Suppressor macrophage (primary cell): Measurements from ENCODE around the gene NACC2.
A peak's percentile ranks its signal among the peaks of the same experiment; 100 is the strongest.

ENCODE experiments used
- DNase-seq, 4 experiments: peaks; one replicate each; pipeline ENCODE4 v3.0.0-alpha.2; 2020 to 2022

NACC2 gene

GRCh38 chr9:135990468-135991429, 104.3 kb downstream of the NACC2 start:
- peak; percentile 21 to 61 (median 36) for DNase-seq

DNA sequence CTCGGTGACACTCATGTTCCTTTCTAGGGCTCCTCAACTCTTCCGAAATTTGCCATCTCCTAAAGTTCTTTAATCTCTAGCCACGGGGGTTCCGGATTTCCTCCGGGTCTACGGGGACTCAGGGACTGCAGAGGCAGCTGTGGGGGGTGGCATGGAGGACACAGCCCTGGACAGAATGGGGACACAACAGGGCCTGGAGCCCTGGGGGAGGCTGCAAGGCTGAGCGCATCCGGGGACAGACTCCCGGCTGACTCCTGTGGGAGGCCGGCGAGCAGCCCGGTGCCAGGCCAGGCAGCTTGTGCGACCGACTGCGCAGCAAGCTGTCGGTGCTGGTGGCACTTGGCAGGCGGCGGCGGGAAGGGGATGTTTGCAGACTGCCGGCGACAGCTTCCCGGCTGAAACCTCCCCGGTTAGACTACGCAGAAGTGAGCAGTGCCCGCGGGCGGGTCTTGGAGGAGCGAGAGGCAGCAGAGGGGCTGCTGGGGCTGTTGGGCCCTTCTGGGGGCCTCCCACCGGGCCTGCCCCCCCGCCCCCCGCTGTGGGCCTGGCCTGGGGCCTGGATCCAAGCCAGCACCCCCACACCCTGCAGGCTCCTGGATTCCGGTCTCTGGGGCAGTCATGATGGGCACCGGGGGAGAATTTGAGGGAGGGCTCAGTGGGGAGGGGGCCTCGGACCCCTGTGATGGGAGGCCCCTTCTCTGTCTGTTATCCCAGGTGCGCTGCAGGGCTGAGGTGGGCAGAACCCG, 105.2 kb downstream of the NACC2 start:
- DNase-seq = peak; percentile 25 to 63 (median 42)

DNA sequence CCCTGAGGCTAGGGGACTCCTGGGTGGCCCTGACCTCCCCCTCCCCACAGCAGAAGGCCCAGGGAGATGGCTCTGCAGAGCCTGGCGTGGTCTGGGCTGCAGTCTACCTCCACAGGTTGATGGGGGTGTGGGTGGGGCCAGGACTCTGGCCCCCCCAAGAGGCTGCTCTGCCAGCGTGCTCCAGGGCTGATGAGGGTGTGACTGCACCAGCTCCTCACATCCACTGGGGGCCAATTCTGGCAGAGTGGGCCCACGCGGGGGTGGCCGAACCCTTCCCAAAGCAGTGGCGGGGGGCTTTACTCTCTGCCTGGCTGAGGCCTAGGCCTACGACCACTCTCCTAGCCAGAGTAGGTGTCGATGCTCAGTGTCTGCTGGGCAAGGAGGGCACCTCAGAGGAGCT, 105.9 kb downstream of the NACC2 start:
- no peak for DNase-seq

DNA sequence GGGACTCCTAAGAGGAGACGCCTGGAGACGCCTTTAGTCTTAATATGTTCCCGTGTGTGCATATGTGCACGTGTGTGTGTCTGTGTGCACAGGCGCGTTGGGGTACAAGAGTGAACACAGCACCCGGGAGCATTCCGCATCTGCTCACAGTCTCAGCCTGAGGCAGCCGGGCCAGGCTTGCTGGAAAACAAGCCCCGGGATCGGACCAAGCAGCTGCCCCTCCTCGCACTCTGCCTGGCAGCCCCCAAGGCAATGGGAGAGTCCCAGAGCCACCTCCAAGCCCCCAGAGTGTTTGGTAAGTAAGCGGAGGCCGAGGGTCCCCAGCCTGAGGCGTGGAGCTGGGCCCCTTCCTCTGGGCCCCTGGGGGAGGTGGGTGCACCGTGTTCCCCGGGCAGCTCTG, 106.6 kb downstream of the NACC2 start:
- DNase-seq = no peak

- DNase-seq = no peak
These were observed 107.2 kb downstream of the NACC2 start for GRCh38 chr9:135987838-135988404.

GRCh38 chr9:135986605-135987004, 108.5 kb downstream of the NACC2 start:
- DNase-seq = no peak

- no peak for DNase-seq
These were observed 109.2 kb downstream of the NACC2 start for GRCh38 chr9:135985889-135986288.

DNA sequence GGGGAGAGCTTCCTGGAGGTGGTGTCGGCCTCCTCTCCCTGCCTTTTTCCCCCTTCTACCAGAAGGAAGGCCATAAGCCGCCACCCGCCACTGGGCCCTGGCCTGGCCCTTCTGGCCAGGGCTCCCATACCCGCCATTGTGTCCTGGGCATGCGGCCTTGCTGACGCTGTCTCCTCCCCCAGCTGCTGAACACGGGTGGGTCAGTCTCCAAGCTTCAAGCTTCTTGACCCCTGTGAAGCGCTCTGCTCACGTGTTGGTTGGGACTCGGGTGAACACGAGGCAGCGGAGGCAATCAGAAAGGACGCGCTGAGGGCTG, 109.7 kb downstream of the NACC2 start:
- no peak for DNase-seq

GRCh38 chr9:135984072-135984710, 110.9 kb downstream of the NACC2 start:
- DNase-seq = no peak

- DNase-seq = no peak
These were observed 111.6 kb downstream of the NACC2 start for GRCh38 chr9:135983208-135984071.

GRCh38 chr9:135982499-135983207, 112.4 kb downstream of the NACC2 start:
- DNase-seq = no peak

DNA sequence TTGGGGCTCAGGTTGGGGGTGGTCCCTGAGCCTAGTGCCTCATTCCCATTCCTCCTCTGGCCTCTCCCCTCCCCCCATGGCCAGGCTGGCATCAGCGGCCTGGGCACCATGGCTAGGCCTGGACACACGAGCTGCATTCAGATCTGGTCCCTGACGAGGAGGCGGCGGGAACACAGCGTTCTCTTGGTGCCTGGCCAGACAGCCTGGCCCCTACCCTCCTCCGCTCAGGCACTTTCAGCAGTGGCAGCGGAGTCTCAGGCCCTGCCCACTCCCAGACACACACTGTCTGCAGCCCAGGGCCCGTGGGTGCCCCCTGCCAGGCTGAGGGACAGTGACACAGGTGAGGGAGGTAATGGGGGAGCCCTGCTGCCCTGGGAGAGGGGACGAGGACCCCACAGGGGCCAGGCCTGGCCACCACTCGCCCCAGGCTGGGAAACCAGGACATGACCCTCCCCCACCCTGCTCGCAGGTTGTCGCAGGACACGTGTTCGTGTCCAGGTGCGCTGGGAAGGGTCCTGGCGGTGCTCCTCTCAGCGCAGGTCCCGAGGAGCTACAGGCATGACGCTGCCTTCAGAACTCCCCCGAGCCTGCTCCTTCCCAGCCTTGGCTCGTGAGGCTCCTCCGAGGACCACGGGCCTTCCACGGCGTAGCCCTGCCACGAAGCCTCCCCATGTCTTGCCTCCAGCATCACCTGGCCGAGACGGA, 114.0 kb downstream of the NACC2 start:
- no peak for DNase-seq

GRCh38 chr9:135979547-135980166, 115.4 kb downstream of the NACC2 start:
- no peak for DNase-seq

GRCh38 chr9:135978642-135979546, 116.2 kb downstream of the NACC2 start:
- peak in 1 of 4 experiments; percentile 38 for DNase-seq

- DNase-seq = no peak
These were observed 118.1 kb downstream of the NACC2 start for GRCh38 chr9:135976944-135977343.

DNA sequence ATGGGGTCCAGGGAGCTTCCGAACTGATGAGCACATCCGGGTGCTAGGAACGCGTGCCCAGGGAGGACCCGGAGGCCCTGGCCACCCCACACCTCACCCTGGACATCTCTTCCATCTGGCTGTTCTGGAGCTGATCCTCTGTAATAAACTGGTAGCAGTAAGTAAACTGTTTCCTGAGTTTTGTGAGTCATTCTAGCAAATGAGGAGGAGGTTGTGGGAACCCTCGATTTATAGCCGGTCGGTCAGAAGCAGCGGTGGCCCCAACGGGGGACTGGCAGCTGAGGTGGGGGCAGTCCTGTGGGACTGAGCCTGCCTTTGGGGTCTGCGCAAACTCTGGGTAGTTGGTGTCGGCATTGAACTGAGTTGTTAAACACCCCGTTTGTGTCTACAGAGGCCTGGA, 118.6 kb downstream of the NACC2 start:
- no peak for DNase-seq

DNA sequence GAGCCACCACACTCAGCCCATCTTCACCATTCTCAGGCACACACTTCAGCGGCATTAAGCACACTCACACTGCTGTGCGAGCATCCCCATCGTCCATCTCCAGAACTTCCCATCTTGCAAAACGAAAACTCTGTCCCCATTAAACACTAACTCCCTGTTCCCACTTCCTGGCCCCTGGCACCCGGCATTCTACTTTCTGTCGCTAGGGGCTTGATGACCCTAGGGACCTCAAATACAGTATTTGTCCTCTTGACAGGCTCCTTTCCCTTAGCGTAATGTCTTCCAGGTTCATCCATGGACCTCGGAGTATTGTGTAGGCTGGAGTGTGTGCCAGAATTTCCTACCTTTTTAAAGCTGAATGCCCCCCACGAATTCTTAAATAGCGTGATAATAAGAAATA, 119.3 kb downstream of the NACC2 start:
- no peak for DNase-seq

GRCh38 chr9:135974220-135974573, 120.9 kb downstream of the NACC2 start:
- DNase-seq = no peak
